ENCODE data around the gene PRUNE2. TPM values are rescaled to one million over a fixed set of nuclear protein-coding genes. Genes with fewer than 3 reads are reported as not detected.

PRUNE2 gene
- total RNA-seq, 2 donors from 2014 or later = 357 to 477 TPM

Other genes starting within 250 kb of the PRUNE2 start
- under 1 TPM in 1 of 2 donors, not detected in 1; 0.24 TPM for gene PCA3, start 141.7 kb downstream of the PRUNE2 start, total RNA-seq
- gene FOXB2, start 113.5 kb upstream of the PRUNE2 start, total RNA-seq = not detected